GM12878 (cell line): ENCODE data around the gene TNXB.

Experiments
- CHD1 ChIP-seq: IDR thresholded peaks from 2 replicates; pipeline ENCODE4 v1.6.1; 2012; ENCODE audit warnings: low read depth, low read length, improper control_type of control experiment
- MEF2A ChIP-seq: IDR thresholded peaks from 2 replicates; pipeline ENCODE4 v1.6.1; 2011; ENCODE audit warnings: low read depth, mild to moderate bottlenecking, low read length, moderate library complexity; ENCODE audit not compliant: insufficient read depth
- TCF12 ChIP-seq: IDR thresholded peaks from 2 replicates; pipeline ENCODE4 v1.6.1; 2011; ENCODE audit warnings: low read depth, mild to moderate bottlenecking, low read length

- TF ChIP-seq TCF12 (no peak), MEF2A (no peak), CHD1 (no peak)
Observed at GRCh38 chr6:32131439-32131948, 22.4 kb upstream of the TNXB start.
